ENCODE measurements around the gene NDUFAF8.

- TF ChIP-seq CTCF (IDR thresholded peaks at IDR 0.05; ENCODE audit: low read depth, low read length, poor library complexity, severe bottlenecking) (no peak), EZH2phosphoT487 (IDR thresholded peaks at IDR 0.05; ENCODE audit: borderline replicate concordance, low read length) (no peak)
These were observed 36.0 kb upstream of the NDUFAF8 start for GRCh38 chr17:81203136-81203535.

All from DOHH2 (cell line).